NT2/D1 (cell line): Measurements from ENCODE around the gene PTMS.

Experiments used
- SUZ12 ChIP-seq: IDR thresholded peaks from 2 replicates; pipeline ENCODE4 v1.6.1; 2011; ENCODE audit not compliant: insufficient read length, insufficient read depth; ENCODE audit errors: extremely low read depth
- YY1 ChIP-seq: IDR thresholded peaks from 2 replicates; pipeline ENCODE4 v1.6.1; 2011; ENCODE audit not compliant: insufficient read length, insufficient read depth
- ZNF274 ChIP-seq: IDR thresholded peaks from 2 replicates; pipeline ENCODE4 v1.6.1; 2011; ENCODE audit warnings: mild to moderate bottlenecking, low read depth, low read length

DNA sequence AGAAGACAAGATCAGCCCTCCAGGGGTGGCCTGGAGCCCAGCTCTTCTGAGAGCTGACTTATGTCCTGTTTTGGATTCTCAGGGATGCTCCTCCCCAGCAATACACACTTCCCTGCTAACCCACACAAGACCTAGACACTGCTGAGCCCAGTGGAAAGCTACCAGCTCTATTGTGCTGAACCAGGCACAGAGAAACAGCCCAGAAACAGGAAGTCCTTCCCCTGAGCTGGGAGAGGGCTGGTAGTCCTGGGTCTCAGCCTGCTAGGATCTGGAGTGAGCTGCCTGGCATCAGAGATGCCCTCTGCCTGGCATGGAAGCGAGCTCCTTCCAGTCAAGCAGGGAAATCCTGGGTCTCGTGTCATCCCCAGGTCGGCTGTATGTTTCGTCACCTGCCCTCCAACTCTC, 4.9 kb downstream of the PTMS start:
- TF ChIP-seq ZNF274 (no peak), YY1 (no peak), SUZ12 (no peak)
